ENCODE measurements around the gene PPM1L. TPM values are rescaled to one million over a fixed set of nuclear protein-coding genes. Genes with fewer than 3 reads are reported as not detected.

Gene PPM1L
- total RNA-seq, 1 donor from 2014 or later, result 8.5 TPM

GRCh38 chr3:160869825-160870224 lies 113.8 kb downstream of the PPM1L start:
- H3K27me3 Mint-ChIP-seq (ENCODE audit: low read depth), result no peaks in the 10 kb centered on the region
- no peaks in the 10 kb centered on the region for H3K9me3 Mint-ChIP-seq (ENCODE audit: low read depth)
- no peak overlapping the region for H3K4me3 Mint-ChIP-seq (ENCODE audit: unreplicated experiment)
- peaks cover 6% of the 10 kb centered on the region for H3K4me1 Mint-ChIP-seq (ENCODE audit: low read depth)
- no peak for DNase-seq (ENCODE audit: low spot score)
- no peak overlapping the region for H3K27ac Mint-ChIP-seq (ENCODE audit: unreplicated experiment)
- no peaks in the 10 kb centered on the region for H3K36me3 Mint-ChIP-seq (ENCODE audit: low read depth)
- no peak for TF ChIP-seq CTCF (IDR thresholded peaks at IDR 0.05)

- Mint-ChIP-seq H3K4me3 (ENCODE audit: unreplicated experiment) (no peak overlapping the region), H3K36me3 (ENCODE audit: low read depth) (no peaks in the 10 kb centered on the region), H3K27ac (ENCODE audit: unreplicated experiment) (no peak overlapping the region), H3K9me3 (ENCODE audit: low read depth) (no peaks in the 10 kb centered on the region), H3K4me1 (ENCODE audit: low read depth) (peaks cover 6% of the 10 kb centered on the region), H3K27me3 (ENCODE audit: low read depth) (no peaks in the 10 kb centered on the region)
- no peak for TF ChIP-seq CTCF (IDR thresholded peaks at IDR 0.05)
- no peak for DNase-seq (ENCODE audit: low spot score)
Measured at GRCh38 chr3:160870327-160870726, 114.3 kb downstream of the PPM1L start.

- no peaks in the 10 kb centered on the region for H3K36me3 Mint-ChIP-seq (ENCODE audit: low read depth)
Measured at GRCh38 chr3:160874736-160875135, 118.7 kb downstream of the PPM1L start.

GRCh38 chr3:160876643-160877042 lies 120.6 kb downstream of the PPM1L start:
- H3K4me3 Mint-ChIP-seq (ENCODE audit: unreplicated experiment), result no peak overlapping the region
- TF ChIP-seq CTCF (IDR thresholded peaks at IDR 0.05), result no peak

More at GRCh38 chr3:160874736-160875135, 118.7 kb downstream of the PPM1L start:
- Mint-ChIP-seq H3K4me1 (ENCODE audit: low read depth) (peaks cover 4% of the 10 kb centered on the region), H3K27ac (ENCODE audit: unreplicated experiment) (no peak overlapping the region), H3K27me3 (ENCODE audit: low read depth) (no peaks in the 10 kb centered on the region), H3K9me3 (ENCODE audit: low read depth) (peaks cover 5% of the 10 kb centered on the region), H3K4me3 (ENCODE audit: unreplicated experiment) (no peak overlapping the region)
- no peak for DNase-seq (ENCODE audit: low spot score)
- no peak for TF ChIP-seq CTCF (IDR thresholded peaks at IDR 0.05)

GRCh38 chr3:160879859-160880258 lies 123.8 kb downstream of the PPM1L start:
- H3K9me3 Mint-ChIP-seq (ENCODE audit: low read depth), result peaks cover 5% of the 10 kb centered on the region
- no peaks in the 10 kb centered on the region for H3K27me3 Mint-ChIP-seq (ENCODE audit: low read depth)
- H3K36me3 Mint-ChIP-seq (ENCODE audit: low read depth), result no peaks in the 10 kb centered on the region
- peaks cover 3% of the 10 kb centered on the region for H3K4me1 Mint-ChIP-seq (ENCODE audit: low read depth)
- no peak for TF ChIP-seq CTCF (IDR thresholded peaks at IDR 0.05)
- no peak for DNase-seq (ENCODE audit: low spot score)
- H3K4me3 Mint-ChIP-seq (ENCODE audit: unreplicated experiment), result no peak overlapping the region
- H3K27ac Mint-ChIP-seq (ENCODE audit: unreplicated experiment), result no peak overlapping the region

More at GRCh38 chr3:160876643-160877042, 120.6 kb downstream of the PPM1L start:
- H3K4me1 Mint-ChIP-seq (ENCODE audit: low read depth), result no peaks in the 10 kb centered on the region
- DNase-seq (ENCODE audit: low spot score), result no peak
- peaks cover 5% of the 10 kb centered on the region for H3K9me3 Mint-ChIP-seq (ENCODE audit: low read depth)
- H3K27me3 Mint-ChIP-seq (ENCODE audit: low read depth), result no peaks in the 10 kb centered on the region
- H3K27ac Mint-ChIP-seq (ENCODE audit: unreplicated experiment), result no peak overlapping the region
- H3K36me3 Mint-ChIP-seq (ENCODE audit: low read depth), result no peaks in the 10 kb centered on the region
